ENCODE results near the gene RNU6-1.
A peak's percentile ranks its signal among the peaks of the same experiment; 100 is the strongest.

The RNU6-1 gene

GRCh38 chr15:67805008-67805665, 34.7 kb downstream of the RNU6-1 start:
- no peaks in the 10 kb centered on the region for H3K9me3 ChIP-seq
- H3K27me3 ChIP-seq = peaks cover 35% of the 10 kb centered on the region
- DNase-seq = no peak
- peaks cover 8% of the 10 kb centered on the region for H3K4me1 ChIP-seq
- H3K36me3 ChIP-seq = no peaks in the 10 kb centered on the region
- no peak overlapping the region for H3K4me3 ChIP-seq (ENCODE audit: low read depth, low read length)
- no peak for TF ChIP-seq CTCF (IDR thresholded peaks at IDR 0.05; ENCODE audit: low read depth, low read length)

- Histone ChIP-seq H3K4me3 (ENCODE audit: low read depth, low read length) (no peak overlapping the region), H3K9me3 (no peaks in the 10 kb centered on the region), H3K36me3 (no peaks in the 10 kb centered on the region), H3K4me1 (peaks cover 15% of the 10 kb centered on the region), H3K27me3 (peaks cover 35% of the 10 kb centered on the region)
- TF ChIP-seq CTCF (IDR thresholded peaks at IDR 0.05; ENCODE audit: low read depth, low read length) = no peak
- DNase-seq = peak; percentile 60
These were observed 35.6 kb downstream of the RNU6-1 start for GRCh38 chr15:67803996-67804843.

- DNase-seq = no peak
- TF ChIP-seq CTCF (IDR thresholded peaks at IDR 0.05; ENCODE audit: low read depth, low read length) = no peak
- peaks cover 35% of the 10 kb centered on the region for H3K27me3 ChIP-seq
These were observed 36.5 kb downstream of the RNU6-1 start for GRCh38 chr15:67803299-67803698.

GRCh38 chr15:67801926-67802914, 37.6 kb downstream of the RNU6-1 start:
- Histone ChIP-seq H3K4me3 (ENCODE audit: low read depth, low read length) (no peak overlapping the region), H3K36me3 (no peaks in the 10 kb centered on the region), H3K4me1 (peaks cover 19% of the 10 kb centered on the region), H3K9me3 (no peaks in the 10 kb centered on the region), H3K27me3 (peaks cover 35% of the 10 kb centered on the region)
- no peak for DNase-seq
- no peak for TF ChIP-seq CTCF (IDR thresholded peaks at IDR 0.05; ENCODE audit: low read depth, low read length)

More at GRCh38 chr15:67803299-67803698, 36.5 kb downstream of the RNU6-1 start:
- Histone ChIP-seq H3K4me3 (ENCODE audit: low read depth, low read length) (no peak overlapping the region), H3K4me1 (peaks cover 17% of the 10 kb centered on the region), H3K36me3 (no peaks in the 10 kb centered on the region), H3K9me3 (no peaks in the 10 kb centered on the region)

GRCh38 chr15:67801142-67801541, 38.7 kb downstream of the RNU6-1 start:
- Histone ChIP-seq H3K36me3 (no peaks in the 10 kb centered on the region), H3K27me3 (peaks cover 35% of the 10 kb centered on the region), H3K9me3 (no peaks in the 10 kb centered on the region; the same call in 1 of the 2 replicates), H3K4me1 (peaks cover 25% of the 10 kb centered on the region), H3K4me3 (ENCODE audit: low read depth, low read length) (no peak overlapping the region)
- DNase-seq = no peak
- TF ChIP-seq CTCF (IDR thresholded peaks at IDR 0.05; ENCODE audit: low read depth, low read length) = no peak

All from BE2C (cell line).